ENCODE data around the gene LMF1. TPM values are rescaled to one million over a fixed set of nuclear protein-coding genes. Genes with fewer than 3 reads are reported as not detected.

LMF1 gene
- polyA plus RNA-seq, 1 donor (not counting 4 experiments of a cell fraction or from before 2014, with no cell fraction given), result 3.1 TPM

DNA sequence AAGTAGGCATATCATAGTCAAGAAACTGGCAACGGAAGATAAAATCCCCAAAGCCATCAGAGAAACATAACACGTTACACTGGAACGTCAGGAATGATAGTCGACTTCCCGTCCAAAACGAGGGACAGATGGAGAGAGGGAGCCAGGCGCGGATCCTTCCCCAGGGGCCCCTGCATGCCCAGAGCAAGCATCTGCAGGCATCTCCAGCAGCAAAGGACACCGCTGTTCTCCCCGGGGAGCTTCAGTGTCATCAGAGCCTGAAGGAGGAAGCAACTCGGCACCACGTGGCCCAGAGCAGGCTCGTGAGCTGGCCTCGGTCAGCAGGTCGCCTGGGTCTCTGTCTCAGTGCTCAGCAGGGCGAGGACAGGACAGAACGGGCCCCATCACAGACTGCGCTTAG, 50.1 kb downstream of the LMF1 start:
- Histone ChIP-seq H4K20me1 (ENCODE audit: control insufficient read depth, extremely low read depth, insufficient read depth, low read length) (no peaks in the 10 kb centered on the region), H3K79me2 (ENCODE audit: control insufficient read depth, insufficient read depth, low read length) (no peaks in the 10 kb centered on the region), H3K9me1 (ENCODE audit: control insufficient read depth, extremely low read depth, insufficient read depth, low read length) (no peaks in the 10 kb centered on the region), H3K4me2 (ENCODE audit: control insufficient read depth, extremely low read depth, insufficient read depth, low read depth, low read length) (no peak overlapping the region), H3K27me3 (ENCODE audit: control insufficient read depth, extremely low read depth, insufficient read depth, low read length) (no peaks in the 10 kb centered on the region), H2AFZ (ENCODE audit: control insufficient read depth, low read length) (no peak overlapping the region), H3K36me3 (ENCODE audit: control insufficient read depth in 2 of 2, extremely low read depth in 1 of 2, insufficient read depth in 2 of 2, low read length in 2 of 2) (no peaks in the 10 kb centered on the region), H3K4me3 (ENCODE audit: control insufficient read depth in 2 of 3, extremely low read depth in 1 of 3, insufficient read depth in 2 of 3, low read depth in 1 of 3, low read length in 3 of 3) (no peak overlapping the region), H3K27ac (ENCODE audit: control insufficient read depth, insufficient read depth, low read length) (no peak overlapping the region), H3K9me3 (ENCODE audit: control insufficient read depth, low read depth, low read length) (peaks cover 9% of the 10 kb centered on the region), H3K9ac (ENCODE audit: control insufficient read depth, extremely low read depth, insufficient read depth, low read length) (no peak overlapping the region), H3K4me1 (ENCODE audit: control insufficient read depth, extremely low read depth, insufficient read depth, low read length) (no peaks in the 10 kb centered on the region)
- TF ChIP-seq, protein P1, sequence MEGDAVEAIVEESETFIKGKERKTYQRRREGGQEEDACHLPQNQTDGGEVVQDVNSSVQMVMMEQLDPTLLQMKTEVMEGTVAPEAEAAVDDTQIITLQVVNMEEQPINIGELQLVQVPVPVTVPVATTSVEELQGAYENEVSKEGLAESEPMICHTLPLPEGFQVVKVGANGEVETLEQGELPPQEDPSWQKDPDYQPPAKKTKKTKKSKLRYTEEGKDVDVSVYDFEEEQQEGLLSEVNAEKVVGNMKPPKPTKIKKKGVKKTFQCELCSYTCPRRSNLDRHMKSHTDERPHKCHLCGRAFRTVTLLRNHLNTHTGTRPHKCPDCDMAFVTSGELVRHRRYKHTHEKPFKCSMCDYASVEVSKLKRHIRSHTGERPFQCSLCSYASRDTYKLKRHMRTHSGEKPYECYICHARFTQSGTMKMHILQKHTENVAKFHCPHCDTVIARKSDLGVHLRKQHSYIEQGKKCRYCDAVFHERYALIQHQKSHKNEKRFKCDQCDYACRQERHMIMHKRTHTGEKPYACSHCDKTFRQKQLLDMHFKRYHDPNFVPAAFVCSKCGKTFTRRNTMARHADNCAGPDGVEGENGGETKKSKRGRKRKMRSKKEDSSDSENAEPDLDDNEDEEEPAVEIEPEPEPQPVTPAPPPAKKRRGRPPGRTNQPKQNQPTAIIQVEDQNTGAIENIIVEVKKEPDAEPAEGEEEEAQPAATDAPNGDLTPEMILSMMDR (optimal IDR thresholded peaks at IDR 0.05 in 1 of 3, IDR thresholded peaks at IDR 0.05 in 1 of 3, conservative IDR thresholded peaks at IDR 0.05 in 1 of 3; ENCODE audit: extremely low read depth in 1 of 3, insufficient read depth in 2 of 3, low read length in 3 of 3), result no peak
- TF ChIP-seq EZH2 (IDR thresholded peaks at IDR 0.05; ENCODE audit: low read length), result no peak
- dilution Hi-C loops (cut with MboI; ENCODE audit: extremely low pct_ligation_motif_present, low sequenced_read_pairs), result no loop called here
- FAIRE-seq, result no peak
- no peak for DNase-seq (ENCODE audit: low read depth, low spot score)

DNA sequence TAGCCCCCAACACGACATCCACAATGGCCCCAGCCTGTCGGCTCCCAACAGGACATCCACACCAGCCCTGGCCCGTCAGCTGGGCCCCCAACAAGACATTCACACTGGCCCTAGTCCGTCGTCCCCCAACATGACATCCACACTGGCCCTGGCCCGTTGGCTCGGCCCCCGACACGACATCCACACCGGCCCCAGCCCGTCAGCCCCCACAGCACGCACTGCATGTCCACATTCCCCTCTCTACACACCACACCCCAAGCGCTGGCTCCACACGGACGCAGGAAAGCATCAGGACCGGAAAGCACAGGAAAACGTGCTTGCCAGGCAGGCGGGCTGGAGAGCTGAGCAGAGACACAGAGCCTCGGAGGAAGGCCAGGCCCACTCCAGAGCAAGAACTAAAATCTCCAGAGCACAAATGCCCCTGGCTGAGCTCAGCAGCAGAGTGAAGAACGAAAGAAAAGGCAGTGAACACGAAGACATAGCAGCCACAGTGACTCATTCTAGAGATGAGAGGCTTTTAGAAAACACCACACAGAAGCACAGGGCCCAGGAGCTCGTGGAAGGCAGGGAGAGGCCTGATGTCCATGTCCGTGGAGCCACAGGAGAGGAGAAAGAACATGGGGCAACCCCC, 50.6 kb downstream of the LMF1 start:
- dilution Hi-C loops (cut with MboI; ENCODE audit: extremely low pct_ligation_motif_present, low sequenced_read_pairs), result no loop called here
- Histone ChIP-seq H3K4me3 (ENCODE audit: control insufficient read depth in 2 of 3, extremely low read depth in 1 of 3, insufficient read depth in 2 of 3, low read depth in 1 of 3, low read length in 3 of 3) (no peak overlapping the region), H3K4me1 (ENCODE audit: control insufficient read depth, extremely low read depth, insufficient read depth, low read length) (no peaks in the 10 kb centered on the region), H3K4me2 (ENCODE audit: control insufficient read depth, extremely low read depth, insufficient read depth, low read depth, low read length) (no peak overlapping the region), H3K9me1 (ENCODE audit: control insufficient read depth, extremely low read depth, insufficient read depth, low read length) (no peaks in the 10 kb centered on the region), H3K79me2 (ENCODE audit: control insufficient read depth, insufficient read depth, low read length) (no peaks in the 10 kb centered on the region), H3K9ac (ENCODE audit: control insufficient read depth, extremely low read depth, insufficient read depth, low read length) (no peak overlapping the region), H4K20me1 (ENCODE audit: control insufficient read depth, extremely low read depth, insufficient read depth, low read length) (no peaks in the 10 kb centered on the region), H3K27me3 (ENCODE audit: control insufficient read depth, extremely low read depth, insufficient read depth, low read length) (no peaks in the 10 kb centered on the region), H3K27ac (ENCODE audit: control insufficient read depth, insufficient read depth, low read length) (no peak overlapping the region), H3K9me3 (ENCODE audit: control insufficient read depth, low read depth, low read length) (peaks cover 9% of the 10 kb centered on the region), H3K36me3 (ENCODE audit: control insufficient read depth in 2 of 2, extremely low read depth in 1 of 2, insufficient read depth in 2 of 2, low read length in 2 of 2) (no peaks in the 10 kb centered on the region), H2AFZ (ENCODE audit: control insufficient read depth, low read length) (no peak overlapping the region)
- DNase-seq (ENCODE audit: low read depth, low spot score), result no peak
- no peak for TF ChIP-seq EZH2 (IDR thresholded peaks at IDR 0.05; ENCODE audit: low read length)
- TF ChIP-seq, protein P1 (optimal IDR thresholded peaks at IDR 0.05 in 1 of 3, IDR thresholded peaks at IDR 0.05 in 1 of 3, conservative IDR thresholded peaks at IDR 0.05 in 1 of 3; ENCODE audit: extremely low read depth in 1 of 3, insufficient read depth in 2 of 3, low read length in 3 of 3), result no peak
- FAIRE-seq, result no peak

All from keratinocyte (primary cell).